Measurements from ENCODE around the gene MPV17L. TPM values are rescaled to one million over a fixed set of nuclear protein-coding genes. Genes with fewer than 3 reads are reported as not detected.
"Not testable (repeated sequence)": the region's sequence is repeated elsewhere in the genome, so short reads cannot be mapped to it uniquely, and the experiment has no call there.

Gene MPV17L
- total RNA-seq, 1 donor from 2014 or later = 14.4 TPM

GRCh38 chr16:15407756-15408155 lies 12.2 kb downstream of the MPV17L start:
- DNase-seq (ENCODE audit: low spot score) = peak; percentile 30

GRCh38 chr16:15409476-15409875 lies 13.9 kb downstream of the MPV17L start:
- DNase-seq (ENCODE audit: low spot score) = peak; percentile 62

DNA sequence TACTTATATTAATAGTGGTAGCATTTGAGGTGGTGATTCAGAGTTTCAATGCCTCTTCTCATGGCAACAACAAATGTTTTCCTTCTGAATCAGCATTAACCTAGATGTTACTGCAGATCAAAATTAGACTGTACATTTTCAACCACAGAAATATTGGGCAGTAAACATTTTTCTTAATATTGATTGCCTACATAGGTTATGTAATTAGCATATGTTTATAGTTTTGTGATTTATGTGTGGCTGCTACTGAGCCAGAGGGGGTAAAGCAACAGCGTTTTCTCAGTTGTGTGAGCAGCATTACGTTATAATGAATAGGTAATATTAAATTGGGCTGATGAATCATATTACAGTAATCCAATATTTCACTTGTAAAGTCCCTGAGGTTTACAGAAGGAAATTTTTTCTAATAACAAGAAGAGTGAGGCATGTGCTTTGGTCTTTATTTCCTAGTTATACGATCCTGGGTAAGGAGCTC lies 20.0 kb downstream of the MPV17L start:
- no peak for DNase-seq (ENCODE audit: low spot score)

- no peak for DNase-seq (ENCODE audit: low spot score)
Observed at GRCh38 chr16:15417197-15417596, 21.6 kb downstream of the MPV17L start.

DNA sequence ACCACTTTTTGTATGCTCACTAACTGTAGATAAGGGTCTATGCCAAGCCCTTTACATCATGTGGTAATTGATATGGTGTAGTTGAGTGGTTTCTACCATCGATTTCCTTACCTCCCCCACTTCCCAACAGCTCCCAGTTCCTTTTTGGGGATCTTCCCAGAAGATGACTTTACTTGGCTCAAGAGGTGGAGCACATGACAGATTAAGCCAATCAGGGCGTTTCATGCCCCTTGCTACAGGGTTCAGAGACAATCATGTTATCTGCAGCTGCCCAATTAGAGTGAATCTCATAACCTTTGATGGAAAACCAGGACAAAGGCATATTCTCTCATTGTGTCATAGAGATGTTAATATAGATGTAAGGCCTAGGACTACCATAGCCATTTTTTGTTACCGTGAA lies 22.7 kb downstream of the MPV17L start:
- DNase-seq (ENCODE audit: low spot score) = no peak

GRCh38 chr16:15421696-15422095 lies 26.1 kb downstream of the MPV17L start:
- not testable (repeated sequence) for DNase-seq (ENCODE audit: low spot score)

GRCh38 chr16:15422222-15422621 lies 26.7 kb downstream of the MPV17L start:
- DNase-seq (ENCODE audit: low spot score) = no peak

DNA sequence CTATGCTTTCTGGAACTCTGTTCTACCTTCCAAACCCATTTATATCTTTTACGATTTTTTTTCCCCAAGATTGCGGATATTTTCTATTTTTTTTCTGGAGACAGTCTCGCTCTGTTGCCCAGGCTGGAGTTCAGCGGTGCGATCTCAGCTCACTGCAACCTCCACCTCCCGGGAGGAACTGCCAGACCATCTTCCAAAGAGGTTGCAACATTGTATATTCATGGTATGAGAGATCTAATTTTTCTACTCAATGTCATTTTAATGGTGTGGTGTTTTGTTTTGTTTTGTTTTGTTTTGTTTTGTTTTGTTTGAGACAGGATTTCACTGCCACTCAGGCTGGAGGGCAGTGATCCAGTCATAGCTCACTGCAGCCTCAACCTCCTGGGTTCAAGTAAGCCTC lies 30.3 kb downstream of the MPV17L start:
- DNase-seq (ENCODE audit: low spot score) = no peak

- no peak for DNase-seq (ENCODE audit: low spot score)
Observed at GRCh38 chr16:15426796-15427195, 31.2 kb downstream of the MPV17L start.

DNA sequence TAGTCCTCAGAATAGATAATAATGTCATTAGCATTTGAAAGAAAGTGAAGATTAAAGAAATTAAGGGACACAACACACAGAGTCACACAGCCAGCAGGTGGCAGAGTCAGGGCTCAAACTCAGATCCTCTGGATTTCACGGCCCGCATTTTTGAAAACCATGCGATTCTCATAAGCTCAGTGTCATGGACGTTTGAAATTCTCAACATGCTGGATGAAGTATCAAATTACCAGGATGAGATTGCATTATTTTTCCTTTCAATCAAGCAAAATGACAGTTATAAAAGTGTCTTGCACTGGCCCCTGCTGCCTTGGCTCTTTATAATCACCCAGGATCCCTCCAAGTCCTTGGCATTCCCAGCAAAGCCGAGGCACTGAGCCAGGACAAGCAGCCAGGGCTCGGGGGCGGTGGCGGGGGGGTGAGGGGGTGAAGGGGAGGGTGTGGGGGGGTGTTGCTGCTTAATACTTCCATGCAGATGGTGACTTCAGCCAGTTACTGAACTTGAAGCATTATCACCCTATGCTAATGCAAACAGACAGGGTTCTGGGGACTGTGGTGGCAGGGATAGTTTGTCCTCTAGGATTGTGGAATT lies 32.2 kb downstream of the MPV17L start:
- DNase-seq (ENCODE audit: low spot score) = no peak

DNA sequence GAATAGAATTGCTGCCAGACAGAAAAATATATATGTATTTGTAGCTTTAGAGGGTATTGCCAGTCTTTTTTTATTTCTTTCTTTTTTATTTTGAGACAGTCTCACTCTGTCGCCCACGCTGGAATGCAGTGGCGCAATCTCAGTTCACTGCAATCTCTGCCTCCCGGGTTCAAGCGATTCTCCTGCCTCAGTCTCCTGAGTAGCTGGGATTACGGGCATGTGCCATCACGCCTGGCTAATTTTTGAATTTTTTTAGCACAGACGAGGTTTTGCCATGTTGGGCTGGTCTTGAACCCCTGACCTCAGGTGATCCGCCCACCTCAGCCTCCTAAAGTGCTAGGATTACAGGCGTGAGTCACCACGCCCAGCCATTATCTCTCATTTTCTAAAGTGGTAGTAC lies 35.3 kb downstream of the MPV17L start:
- DNase-seq (ENCODE audit: low spot score) = not testable (repeated sequence)

- DNase-seq (ENCODE audit: low spot score) = no peak
Observed at GRCh38 chr16:15434079-15434424, 38.5 kb downstream of the MPV17L start.

GRCh38 chr16:15434425-15435215 lies 39.1 kb downstream of the MPV17L start, which contains the start of gene BMERB1:
BMERB1 (plus strand) TSS chr16:15434588; CDS start chr16:15434654, 66 bp downstream.
- peak; percentile 93 for DNase-seq (ENCODE audit: low spot score)

DNA sequence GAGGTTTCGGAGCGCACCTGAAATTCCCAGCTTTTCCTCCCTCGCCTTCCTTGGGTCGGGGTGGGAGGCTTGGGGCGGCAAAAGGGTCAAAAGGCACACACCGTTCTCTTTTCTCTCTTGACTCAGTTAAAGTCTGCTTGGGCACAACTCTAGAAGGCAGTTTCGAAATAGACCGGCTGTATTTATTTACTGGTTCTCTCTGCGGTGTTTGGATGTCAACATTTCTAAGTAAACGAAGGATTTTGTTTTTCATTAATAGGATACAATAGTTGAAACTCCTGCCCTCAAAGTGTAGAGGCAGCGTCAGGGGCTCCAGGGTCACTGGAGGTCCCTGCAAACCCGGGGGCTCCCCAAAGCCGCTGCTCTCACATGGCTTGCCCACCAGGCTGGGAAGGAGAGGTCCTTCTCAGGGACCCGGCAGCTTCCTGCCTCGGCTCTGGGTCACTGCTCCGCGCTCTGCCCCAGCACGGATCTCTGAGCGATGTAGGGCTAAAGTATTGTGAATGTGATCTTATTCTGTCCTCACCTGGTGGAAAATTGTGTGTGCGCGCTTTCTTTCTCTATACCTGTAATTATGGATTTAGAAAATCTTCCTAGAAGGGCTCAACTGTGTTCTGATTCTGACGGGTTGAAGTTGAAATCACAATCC lies 39.8 kb downstream of the MPV17L start:
- no peak for DNase-seq (ENCODE audit: low spot score)

GRCh38 chr16:15439102-15439501 lies 43.5 kb downstream of the MPV17L start:
- DNase-seq (ENCODE audit: low spot score) = no peak

DNA sequence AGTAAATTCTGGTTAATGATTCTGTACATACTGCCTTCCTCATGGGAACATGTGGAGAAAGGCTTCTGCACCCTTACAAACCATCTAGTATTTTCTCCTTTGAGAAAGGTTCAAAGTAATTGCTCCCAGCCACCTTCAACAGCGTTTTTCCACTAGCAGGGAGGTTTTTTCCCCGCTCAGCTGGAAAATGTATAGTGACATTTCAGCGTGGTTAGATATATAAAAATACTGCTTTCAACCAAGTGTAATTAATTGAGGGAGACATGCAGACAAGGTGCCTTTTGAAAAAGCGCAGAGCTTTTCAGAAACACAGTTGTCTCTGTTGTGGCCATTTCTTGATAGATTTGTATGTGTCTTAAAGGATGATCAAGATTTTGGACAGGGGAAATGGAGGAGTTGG lies 44.0 kb downstream of the MPV17L start:
- no peak for DNase-seq (ENCODE audit: low spot score)

DNA sequence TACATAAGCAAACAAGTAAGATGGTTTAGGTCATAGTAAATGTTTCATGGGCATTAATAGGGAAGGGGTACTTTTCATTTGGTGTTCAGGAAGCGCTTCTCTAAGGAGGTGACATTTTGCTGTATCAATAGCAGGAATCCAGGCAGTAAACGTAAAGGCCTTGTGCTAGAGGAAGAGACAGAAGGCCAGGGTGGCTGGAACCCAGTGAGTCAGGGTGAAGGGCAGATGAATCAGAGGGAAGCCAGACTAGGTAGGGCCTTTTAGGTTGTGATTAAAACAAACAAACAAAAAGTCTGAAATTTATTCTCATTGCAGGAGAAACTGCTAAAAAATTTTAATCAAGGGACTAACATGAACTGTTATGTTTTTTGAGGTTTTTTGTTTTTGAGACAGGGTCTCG lies 45.3 kb downstream of the MPV17L start:
- no peak for DNase-seq (ENCODE audit: low spot score)

GRCh38 chr16:15442140-15442539 lies 46.6 kb downstream of the MPV17L start:
- not testable (repeated sequence) for DNase-seq (ENCODE audit: low spot score)

DNA sequence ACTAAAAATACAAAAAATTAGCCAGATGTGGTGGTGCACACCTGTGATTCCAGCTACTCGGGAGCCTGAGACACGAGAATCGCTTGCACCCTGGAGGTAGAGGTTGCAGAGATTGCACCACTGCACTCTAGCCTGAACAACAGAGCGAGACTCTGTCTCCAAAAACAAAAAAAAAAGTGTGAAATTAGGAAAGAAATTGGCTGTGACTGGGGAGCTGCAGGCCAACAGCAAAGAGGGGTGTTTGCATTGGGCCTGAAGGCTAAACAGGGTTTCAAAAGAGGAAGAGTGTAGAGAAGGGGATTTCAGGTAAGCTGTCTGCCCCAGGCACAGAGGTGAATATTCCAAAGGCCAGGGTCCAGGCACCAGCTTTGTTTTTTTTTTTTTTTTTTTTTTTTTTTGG lies 48.2 kb downstream of the MPV17L start:
- DNase-seq (ENCODE audit: low spot score) = no peak

DNA sequence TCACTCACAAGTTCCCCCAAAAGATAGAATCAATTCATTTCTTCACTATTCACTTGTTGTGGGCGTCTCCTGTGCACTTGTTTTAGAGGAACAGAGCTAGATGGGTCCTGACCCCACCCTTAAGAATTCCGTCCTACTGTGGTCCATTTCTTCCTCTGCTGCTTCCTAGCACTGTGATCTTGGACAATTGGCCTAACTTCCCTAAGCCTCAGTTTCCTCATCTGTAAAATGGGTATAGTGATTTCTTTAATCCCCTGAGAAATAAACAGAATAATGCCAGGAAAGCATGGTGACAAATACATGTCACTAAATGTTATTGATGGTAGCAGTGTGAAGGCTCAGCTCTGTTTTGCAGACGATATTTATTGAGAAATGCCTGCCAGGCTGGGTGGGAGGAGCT lies 48.7 kb downstream of the MPV17L start:
- DNase-seq (ENCODE audit: low spot score) = no peak

DNA sequence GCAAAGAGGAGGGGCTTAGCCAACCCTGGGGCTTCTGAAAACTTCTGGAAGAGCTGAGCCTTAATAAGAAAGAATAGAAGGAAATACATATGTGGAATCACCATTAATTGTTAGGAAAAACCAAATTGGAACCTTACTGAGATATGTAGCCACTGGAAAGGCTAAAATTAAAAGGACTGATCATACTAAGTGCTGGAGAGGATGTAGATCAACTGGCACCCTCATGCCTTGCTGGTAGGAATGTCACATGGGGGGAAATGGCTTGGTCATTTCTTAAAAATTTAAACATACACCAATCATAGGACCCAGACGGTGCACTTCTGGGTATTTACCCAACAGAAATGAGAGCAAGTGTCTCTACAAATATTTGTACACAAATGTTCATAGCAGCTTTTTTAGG lies 49.9 kb downstream of the MPV17L start:
- DNase-seq (ENCODE audit: low spot score) = no peak

DNA sequence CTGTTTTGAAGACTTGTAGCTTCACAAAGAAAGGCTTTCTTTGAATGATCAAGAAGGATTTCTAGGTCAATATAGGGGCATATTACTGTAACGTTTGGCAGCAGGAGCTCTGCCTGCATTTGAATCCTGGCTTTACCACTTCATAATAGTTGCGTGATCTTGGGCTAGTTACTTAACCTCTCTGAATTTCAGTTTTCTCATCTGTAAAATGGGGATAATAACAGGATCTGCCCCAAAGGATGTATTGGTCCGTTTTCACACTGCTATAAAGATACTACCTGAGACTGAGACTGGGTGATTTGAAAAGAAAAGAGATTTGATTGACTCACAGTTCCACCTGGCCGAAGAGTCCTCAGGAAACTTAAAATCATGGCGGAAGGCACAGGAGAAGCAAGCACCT lies 51.3 kb downstream of the MPV17L start:
- no peak for DNase-seq (ENCODE audit: low spot score)
